Kidney capillary endothelial cell (primary cell): Measurements from ENCODE around the gene CD44.
A peak's percentile ranks its signal among the peaks of the same experiment; 100 is the strongest.

Source experiments
- DNase-seq: peaks from one replicate; pipeline ENCODE4 v3.0.0-alpha.2; 2018; ENCODE audit warnings: low spot score

CD44 gene

GRCh38 chr11:35139722-35140282 is 831 bp downstream of the CD44 start:
- no peak for DNase-seq

DNA sequence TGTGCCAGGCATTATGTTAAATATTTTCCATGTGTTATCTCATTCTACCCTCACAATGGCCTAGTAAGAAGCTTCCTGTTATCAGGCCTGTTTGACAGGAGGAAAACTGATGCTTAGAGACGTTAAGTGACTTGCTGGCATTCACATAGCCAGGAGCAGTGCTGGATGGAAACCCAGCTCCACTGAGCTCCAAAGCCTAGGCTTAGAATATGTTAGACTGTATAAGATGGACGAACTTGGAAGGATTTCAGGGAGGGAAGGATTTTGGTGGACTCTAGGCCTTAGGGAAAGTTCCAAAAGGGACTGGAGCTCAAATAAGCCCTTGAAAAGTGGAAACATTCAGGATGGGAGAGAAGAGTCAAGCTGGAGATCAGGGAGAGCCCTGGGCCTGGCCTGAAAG is 2.1 kb downstream of the CD44 start:
- no peak for DNase-seq

DNA sequence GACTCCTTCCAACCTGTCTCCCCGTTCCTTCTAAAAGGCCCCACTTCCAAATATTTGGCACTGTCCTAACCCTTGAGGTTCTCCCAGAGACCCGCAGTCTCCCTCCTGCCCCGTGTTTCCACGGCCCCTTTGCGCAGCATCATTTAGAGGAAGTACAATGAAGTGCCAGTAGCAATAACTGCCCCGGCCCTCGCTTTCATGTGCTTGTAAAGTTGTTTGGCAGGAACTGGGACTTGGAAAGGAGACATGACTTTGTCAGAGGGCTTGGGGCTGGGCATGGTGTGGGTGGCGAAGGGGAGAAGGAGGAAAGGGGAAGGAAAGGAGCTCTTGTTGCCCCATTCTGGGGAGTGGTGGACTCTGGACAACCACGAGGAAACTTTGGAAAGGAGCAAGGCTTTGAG is 2.6 kb downstream of the CD44 start:
- no peak for DNase-seq

GRCh38 chr11:35142481-35143075 is 3.6 kb downstream of the CD44 start:
- peak; percentile 15 for DNase-seq

DNA sequence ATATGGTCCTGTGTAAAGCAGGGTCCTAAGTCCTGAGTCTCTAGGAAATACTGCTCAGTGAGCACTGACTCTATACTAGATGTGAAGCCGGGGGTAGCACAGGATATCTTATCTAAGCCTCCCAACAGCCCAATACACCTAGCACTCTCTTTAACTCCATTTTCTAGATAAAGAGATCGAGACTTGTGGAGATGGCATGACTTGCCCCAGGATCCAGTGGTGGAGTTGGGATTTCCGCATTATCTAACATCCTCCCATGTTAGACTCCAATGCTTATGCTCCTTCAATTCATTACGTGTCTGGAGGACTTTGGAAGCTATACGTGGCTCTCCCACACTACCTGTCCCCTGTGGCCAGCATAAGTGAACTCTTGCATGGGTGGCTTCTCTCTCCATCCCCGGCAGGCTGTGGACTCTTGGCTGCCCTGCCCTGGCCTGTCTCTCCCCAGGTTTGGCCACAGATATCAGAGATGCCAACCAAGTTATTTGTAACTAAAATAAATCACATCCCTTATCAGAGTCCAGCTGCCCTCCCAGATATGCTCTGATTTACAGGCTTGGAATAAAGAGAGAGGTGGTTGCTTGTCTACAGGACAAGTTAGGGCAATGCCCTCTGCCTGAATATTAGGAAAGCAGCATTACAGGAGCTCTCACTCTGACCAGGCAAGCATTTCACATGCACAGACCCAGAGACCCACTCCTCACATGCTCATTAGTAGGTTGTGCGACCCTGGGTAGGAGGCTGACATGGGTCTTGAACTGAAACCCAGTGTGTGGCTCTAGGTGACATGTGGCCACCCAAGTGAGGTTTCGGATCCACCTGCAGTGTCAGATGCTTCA is 4.5 kb downstream of the CD44 start:
- no peak for DNase-seq

GRCh38 chr11:35144136-35144741 is 5.3 kb downstream of the CD44 start:
- DNase-seq: no peak

DNA sequence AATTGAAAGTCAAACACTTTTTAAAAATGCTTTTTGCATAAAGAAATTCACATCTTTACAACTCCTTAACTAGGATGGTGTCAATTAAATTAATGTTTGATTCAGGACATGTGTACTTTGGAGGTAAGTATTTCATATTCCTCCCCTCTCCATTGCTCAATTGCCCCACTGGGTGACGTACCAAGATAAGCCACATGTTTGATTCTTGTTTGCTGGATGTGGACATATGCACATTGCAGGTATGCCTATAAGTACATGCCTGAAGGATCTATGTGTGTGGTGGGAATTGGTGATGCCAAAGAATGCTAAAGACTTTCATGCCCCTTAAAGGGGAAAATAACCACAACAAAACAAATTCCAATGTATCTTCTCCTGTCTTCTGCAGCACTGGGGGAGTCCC is 5.8 kb downstream of the CD44 start:
- DNase-seq: no peak

- DNase-seq: no peak
These were observed 6.3 kb downstream of the CD44 start for GRCh38 chr11:35145271-35145670.

GRCh38 chr11:35146074-35146521 is 7.1 kb downstream of the CD44 start:
- DNase-seq: no peak

GRCh38 chr11:35146711-35147110 is 7.7 kb downstream of the CD44 start:
- no peak for DNase-seq

- no peak for DNase-seq
These were observed 8.3 kb downstream of the CD44 start for GRCh38 chr11:35147235-35147634.

DNA sequence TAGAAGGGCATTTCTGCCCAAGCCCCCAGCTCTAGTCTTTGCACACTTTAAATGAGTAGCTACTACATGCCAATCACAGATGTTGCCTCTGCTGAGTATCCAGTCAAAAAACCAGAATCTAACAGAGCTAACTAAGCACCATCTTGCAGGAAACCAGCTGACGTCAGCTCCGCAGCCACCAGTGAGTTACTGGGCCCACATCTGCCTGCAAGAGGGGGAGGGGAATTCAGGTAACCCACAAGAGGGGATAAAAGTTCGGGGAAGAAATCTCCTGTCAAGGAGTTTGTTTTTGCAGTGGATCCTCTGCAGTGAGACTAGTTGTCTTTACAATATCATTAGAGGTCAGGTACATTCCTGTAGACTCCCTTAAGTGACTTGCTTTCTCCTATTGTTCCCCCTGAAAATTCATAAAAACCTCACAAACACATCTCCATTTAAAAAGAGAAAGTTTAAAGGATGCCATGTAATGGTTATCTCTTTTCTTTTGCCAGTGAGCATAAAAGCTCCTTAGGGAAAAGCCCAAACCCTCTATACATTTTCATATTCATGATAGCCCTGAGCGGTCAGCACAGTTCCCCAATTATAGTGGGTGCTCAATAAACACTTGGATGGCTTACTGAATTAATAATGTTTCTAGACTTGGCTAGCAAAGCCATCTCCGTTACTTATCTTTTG is 9.3 kb downstream of the CD44 start:
- no peak for DNase-seq

GRCh38 chr11:35150454-35150853 is 11.5 kb downstream of the CD44 start:
- no peak for DNase-seq

DNA sequence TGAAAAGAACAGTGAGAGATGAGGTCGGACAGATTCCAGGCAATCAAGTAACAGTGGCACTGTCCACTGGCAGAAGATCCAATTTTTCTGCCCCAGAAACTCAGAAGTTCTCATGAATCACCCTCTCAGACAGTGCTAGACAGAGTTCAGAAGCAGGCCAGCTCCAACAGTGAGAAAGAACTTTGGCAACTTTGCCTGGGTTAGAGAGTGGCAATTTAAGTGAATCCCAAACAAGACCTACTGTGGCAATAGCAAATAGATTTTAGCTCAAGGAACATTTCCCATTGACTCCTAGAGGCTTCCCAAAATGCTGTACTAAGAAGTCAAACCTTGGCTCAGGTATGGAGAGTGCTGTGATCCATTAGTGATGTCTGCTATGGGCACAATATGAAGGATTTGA is 12.3 kb downstream of the CD44 start:
- DNase-seq: no peak

DNA sequence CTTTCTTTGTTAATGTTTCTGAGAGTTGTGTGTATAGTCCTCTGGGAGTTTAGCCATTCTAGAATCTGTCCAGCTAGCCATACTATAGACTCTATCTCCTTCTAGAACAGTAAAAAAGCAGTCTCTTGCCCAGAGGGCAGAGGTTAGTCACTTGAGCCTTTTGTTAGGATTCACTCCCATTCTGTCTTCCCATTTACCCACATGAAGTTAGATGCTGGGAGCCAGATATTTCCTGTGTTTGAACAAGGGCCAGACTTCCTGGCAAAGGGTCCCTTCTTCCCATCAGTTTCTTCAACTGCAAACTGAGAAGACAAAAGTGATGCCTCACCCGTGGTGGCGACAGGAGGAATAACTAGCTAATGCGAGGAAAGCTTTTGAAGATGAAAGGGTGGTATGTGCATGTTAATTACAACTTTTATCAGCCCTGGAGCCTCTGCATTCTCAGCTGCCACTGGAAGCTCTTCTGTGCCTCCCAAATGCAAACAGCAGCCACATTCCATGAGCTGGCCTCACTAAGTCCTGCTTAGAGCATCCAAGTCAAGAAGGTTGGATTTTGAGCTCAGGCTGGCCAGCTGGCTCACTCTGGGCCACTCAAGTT is 12.8 kb downstream of the CD44 start:
- no peak for DNase-seq

DNA sequence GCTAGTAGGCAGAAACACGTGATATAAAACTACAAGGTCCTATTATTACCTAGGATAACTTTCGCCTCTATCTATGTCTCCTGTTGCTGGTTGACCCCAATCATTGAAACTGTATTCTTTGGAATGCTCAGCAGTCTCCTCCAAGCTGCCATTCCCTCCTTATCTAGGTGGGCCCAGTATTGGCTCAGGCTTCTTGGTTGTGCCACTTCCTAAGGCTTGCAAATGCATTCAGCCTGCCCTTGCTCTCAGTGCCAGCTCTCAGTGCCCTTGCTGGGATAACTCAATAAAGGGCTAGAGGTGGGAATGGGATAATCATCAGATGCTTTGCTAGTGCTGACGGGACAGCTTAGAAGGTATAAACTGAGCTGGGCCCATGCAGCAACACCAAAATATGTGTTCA is 13.6 kb downstream of the CD44 start:
- DNase-seq: no peak

DNA sequence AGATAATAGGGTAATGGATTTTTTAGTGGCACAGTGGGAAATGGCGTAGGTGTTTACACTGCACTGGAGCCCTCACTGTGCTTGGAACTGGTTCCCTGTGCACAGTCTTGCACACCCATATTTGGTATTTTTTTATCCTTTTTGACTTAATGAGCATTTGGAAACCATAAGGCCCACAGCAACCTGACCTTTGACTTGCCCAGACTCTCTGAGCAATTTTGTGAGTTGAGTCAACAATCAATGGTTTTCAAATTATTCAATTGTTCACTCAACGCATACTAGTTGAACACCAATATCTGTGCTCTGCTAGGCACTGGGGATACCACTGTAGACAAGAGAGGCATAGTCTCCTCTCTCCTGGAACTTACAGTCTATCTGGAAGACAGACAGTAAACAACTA is 14.3 kb downstream of the CD44 start:
- no peak for DNase-seq

DNA sequence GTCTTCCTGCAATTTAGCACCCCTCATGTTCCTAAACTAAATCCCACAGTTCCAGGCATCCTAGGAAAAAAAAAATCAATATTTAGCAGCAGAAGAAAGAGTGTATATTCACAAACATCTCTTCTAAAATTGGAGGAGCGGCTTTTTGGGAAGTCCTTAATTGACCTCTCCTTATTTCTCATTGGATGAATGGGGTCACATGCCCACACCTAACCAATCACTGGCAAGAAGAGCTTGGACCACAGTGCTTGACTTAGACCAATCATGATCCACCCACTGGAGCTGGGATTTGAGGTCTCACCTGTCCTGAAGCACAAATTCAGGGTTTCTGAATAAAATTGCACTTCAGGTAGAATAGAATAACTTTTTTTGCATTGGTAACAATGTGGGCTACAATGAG is 16.0 kb downstream of the CD44 start:
- DNase-seq: no peak

GRCh38 chr11:35155677-35156076 is 16.7 kb downstream of the CD44 start:
- DNase-seq: no peak

DNA sequence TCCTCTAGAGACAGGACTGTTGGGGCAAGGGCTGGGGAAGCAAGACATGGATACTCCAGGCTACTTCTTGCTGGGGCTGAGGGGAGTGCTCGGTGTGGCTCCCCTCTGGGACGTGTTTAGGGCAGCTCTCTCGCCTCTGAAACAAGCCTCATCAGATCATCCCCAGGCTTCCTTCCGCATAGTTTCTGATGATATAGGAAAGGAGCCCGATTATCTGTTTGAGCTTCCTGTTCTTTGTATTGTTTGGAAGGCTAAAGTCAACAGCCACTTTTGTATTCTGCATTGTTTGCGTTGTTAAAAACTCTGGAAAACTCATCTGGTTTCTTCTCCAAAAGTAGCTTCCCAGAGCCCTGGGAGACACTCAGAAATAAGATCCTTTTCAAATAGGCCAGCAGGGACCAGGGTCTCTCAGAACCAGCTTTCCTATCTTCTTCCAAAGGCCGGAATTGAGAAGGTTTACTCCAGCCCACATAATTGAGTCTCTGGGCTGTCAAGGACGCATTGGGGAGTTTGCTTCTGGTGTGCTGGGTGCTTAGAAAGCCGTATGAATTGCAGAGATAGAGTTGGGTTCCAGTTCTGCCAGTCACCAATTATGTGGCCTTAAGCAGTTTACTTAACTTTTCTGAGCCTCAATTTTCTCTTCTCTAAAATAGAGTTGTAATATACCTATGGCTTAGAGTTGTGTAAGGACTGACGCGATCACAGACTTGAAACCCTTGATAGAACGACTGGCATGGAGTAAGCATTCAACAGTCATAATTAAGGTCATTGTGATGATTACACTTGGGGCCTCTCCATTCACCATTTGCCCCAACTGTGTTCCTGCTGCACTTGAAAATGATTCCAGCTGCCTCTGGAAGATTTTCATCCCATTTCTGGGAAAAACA is 19.1 kb downstream of the CD44 start:
- DNase-seq: no peak
